ENCODE results near the gene TNFSF18.

The TNFSF18 gene

GRCh38 chr1:173039626-173040025, 11.1 kb downstream of the TNFSF18 start:
- TF ChIP-seq CTCF (conservative IDR thresholded peaks at IDR 0.05) (no peak), ZFX (IDR thresholded peaks at IDR 0.05) (no peak)
- no peak overlapping the region for H3K27ac ChIP-seq

GRCh38 chr1:173038875-173039554, 11.7 kb downstream of the TNFSF18 start:
- H3K27ac ChIP-seq: no peak overlapping the region
- TF ChIP-seq ZFX (IDR thresholded peaks at IDR 0.05): no peak
- no peak for TF ChIP-seq CTCF (conservative IDR thresholded peaks at IDR 0.05)

GRCh38 chr1:173024543-173024942, 26.2 kb downstream of the TNFSF18 start:
- no peak for TF ChIP-seq CTCF (conservative IDR thresholded peaks at IDR 0.05)
- no peak for TF ChIP-seq ZFX (IDR thresholded peaks at IDR 0.05)
- H3K27ac ChIP-seq: no peak overlapping the region

- no peak overlapping the region for H3K27ac ChIP-seq
- TF ChIP-seq CTCF (conservative IDR thresholded peaks at IDR 0.05): no peak
- no peak for TF ChIP-seq ZFX (IDR thresholded peaks at IDR 0.05)
These were observed 27.4 kb downstream of the TNFSF18 start for GRCh38 chr1:173023343-173023742.

- TF ChIP-seq CTCF (conservative IDR thresholded peaks at IDR 0.05): no peak
- no peak for TF ChIP-seq ZFX (IDR thresholded peaks at IDR 0.05)
These were observed 30.5 kb downstream of the TNFSF18 start for GRCh38 chr1:173020138-173020750.

GRCh38 chr1:173017792-173018191, 32.9 kb downstream of the TNFSF18 start:
- no peak overlapping the region for H3K27ac ChIP-seq
- TF ChIP-seq CTCF (conservative IDR thresholded peaks at IDR 0.05) (no peak), ZFX (IDR thresholded peaks at IDR 0.05) (no peak)

More at GRCh38 chr1:173020138-173020750, 30.5 kb downstream of the TNFSF18 start:
- no peak overlapping the region for H3K27ac ChIP-seq

GRCh38 chr1:173016419-173016818, 34.3 kb downstream of the TNFSF18 start:
- no peak for TF ChIP-seq ZFX (IDR thresholded peaks at IDR 0.05)
- no peak for TF ChIP-seq CTCF (conservative IDR thresholded peaks at IDR 0.05)
- H3K27ac ChIP-seq: no peak overlapping the region
